GM12864 (cell line): ENCODE results near the gene DARS2.
"Not testable (repeated sequence)": the region's sequence is repeated elsewhere in the genome, so short reads cannot be mapped to it uniquely, and the experiment has no call there.

Source experiments
- DNase-seq: peaks from one replicate; pipeline ENCODE4 v3.0.0-alpha.2; 2011; ENCODE audit warnings: low read depth
- H3K4me3 ChIP-seq: 2 replicates; pipeline ENCODE4 v1.5.1; 2011; ENCODE audit warnings: mild to moderate bottlenecking, low read depth, low read length, control low read depth
- TF ChIP-seq, protein P1 (sequence below): IDR thresholded peaks from 2 replicates; pipeline ENCODE4 v1.5.1; 2011; ENCODE audit warnings: low read depth, mild to moderate bottlenecking, moderate library complexity, low read length, control low read depth, inconsistent platforms; ENCODE audit errors: missing control alignments

DARS2 gene

DNA sequence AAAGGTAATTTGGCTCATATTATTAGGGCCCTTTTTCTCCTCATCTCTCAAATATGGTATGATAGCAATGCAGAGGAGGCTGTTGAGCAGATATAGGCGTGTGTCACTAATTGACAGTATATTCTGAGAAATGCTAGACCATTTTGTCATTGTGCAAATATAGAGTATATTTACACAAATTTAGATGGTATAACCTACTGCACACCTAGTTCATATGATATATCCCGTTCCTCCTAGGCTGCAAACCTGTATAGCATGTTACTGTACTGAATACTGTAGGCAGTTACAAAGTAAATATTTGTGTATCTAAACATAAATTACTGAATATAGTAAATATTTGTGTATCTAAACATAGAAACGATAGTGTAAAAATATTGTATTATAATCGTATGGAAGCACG lies 52.3 kb downstream of the DARS2 start:
- no peak for DNase-seq
- TF ChIP-seq, protein P1, sequence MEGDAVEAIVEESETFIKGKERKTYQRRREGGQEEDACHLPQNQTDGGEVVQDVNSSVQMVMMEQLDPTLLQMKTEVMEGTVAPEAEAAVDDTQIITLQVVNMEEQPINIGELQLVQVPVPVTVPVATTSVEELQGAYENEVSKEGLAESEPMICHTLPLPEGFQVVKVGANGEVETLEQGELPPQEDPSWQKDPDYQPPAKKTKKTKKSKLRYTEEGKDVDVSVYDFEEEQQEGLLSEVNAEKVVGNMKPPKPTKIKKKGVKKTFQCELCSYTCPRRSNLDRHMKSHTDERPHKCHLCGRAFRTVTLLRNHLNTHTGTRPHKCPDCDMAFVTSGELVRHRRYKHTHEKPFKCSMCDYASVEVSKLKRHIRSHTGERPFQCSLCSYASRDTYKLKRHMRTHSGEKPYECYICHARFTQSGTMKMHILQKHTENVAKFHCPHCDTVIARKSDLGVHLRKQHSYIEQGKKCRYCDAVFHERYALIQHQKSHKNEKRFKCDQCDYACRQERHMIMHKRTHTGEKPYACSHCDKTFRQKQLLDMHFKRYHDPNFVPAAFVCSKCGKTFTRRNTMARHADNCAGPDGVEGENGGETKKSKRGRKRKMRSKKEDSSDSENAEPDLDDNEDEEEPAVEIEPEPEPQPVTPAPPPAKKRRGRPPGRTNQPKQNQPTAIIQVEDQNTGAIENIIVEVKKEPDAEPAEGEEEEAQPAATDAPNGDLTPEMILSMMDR, result no peak
- H3K4me3 ChIP-seq, result no peak overlapping the region

DNA sequence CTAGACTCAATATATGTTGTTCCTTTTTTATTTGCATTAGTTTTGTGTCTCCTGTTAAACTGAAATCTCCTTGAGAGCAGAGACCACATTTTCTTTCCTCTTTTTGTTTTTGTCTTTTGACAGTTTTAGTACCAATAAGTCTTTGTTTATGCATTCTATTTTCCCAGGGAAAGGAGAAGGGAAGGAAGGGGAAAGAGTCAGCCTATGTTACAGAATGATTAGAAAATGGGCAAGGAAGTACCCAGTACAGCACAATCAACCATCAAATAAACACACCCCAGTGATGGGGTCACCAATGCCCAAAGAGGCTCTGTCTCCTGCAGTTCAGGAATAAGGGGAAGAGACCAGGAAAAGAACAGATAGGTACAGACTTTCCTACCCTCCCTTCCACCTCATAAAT lies 53.8 kb downstream of the DARS2 start:
- TF ChIP-seq, protein P1, result no peak
- DNase-seq, result no peak
- no peak overlapping the region for H3K4me3 ChIP-seq

DNA sequence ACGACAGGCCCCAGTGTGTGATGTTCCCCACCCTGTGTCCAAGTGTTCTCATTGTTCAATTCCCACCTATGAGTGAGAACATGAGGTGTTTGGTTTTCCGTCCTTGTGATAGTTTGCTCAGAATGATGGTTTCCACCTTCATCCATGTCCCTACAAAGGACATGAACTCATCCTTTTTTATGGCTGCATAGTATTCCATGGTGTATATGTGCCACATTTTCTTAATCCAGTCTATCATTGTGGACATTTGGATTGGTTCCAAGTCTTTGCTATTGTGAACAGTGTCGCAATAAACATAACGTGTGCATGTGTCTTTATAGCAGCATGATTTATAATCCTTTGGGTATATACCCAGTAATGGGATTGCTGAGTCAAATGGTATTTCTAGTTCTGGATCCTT lies 56.6 kb downstream of the DARS2 start:
- not testable (repeated sequence) for DNase-seq

DNA sequence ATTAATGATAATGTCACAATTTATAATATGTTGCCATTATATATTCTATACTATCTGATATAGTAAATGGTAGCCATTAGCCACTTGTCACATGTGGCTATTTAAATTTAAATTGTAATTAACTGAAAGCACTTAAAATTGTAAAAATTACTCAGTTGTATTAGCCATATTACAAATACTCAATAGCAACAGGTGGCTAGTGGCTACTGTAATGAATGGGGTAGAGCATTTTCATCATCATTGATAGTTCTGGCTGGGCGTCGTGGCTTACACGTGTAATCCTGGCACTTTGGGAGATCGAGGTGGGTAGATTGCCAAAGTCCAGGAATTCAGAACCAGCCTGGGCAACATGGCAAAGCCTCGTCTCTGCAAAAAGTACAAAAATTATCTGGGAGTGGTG lies 60.2 kb downstream of the DARS2 start:
- TF ChIP-seq, protein P1, result no peak
- DNase-seq, result no peak
- no peak overlapping the region for H3K4me3 ChIP-seq

More for the DNA sequence above, 56.6 kb downstream of the DARS2 start:
- not testable (repeated sequence) for H3K4me3 ChIP-seq

DNA sequence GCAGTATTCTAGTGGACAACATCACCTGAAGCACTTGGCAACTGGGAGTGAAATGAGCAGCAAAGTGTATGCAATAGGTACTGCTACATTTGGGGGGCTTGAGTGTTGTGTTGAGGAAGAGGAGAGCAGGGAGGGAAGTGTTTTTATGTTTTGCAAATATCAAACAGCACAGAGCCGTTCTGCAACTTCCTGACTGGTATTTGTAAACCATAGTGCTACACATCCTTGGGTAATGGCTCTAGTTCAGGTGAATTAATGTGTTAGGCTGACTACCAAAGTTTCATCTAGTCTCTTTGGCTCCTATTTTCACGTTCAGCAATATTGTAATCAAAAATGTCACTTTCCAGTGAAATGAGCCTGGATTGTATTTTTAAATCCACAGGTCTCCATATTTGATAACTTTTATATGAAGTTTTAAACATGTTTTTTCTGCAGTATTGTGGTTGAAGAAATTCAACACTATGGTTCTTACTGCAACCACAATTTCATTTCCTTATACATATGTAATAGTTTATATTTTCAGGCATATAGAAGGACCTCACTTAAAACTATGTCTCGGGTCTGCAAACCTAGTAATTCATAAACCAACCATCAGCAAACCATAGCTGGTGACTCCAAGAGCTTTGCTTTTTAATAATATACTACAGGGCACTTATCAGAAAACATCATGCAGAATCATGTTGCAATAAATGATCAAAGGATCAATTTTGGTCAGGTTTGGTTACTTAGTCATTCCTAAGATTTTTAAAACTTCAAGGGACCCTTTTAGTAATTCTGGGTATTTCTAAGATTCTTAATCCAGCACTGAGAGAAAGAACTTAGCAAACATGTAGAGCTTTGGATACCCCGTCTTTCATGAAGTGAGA lies 62.5 kb downstream of the DARS2 start:
- H3K4me3 ChIP-seq, result no peak overlapping the region
- TF ChIP-seq, protein P1, result no peak
- no peak for DNase-seq

DNA sequence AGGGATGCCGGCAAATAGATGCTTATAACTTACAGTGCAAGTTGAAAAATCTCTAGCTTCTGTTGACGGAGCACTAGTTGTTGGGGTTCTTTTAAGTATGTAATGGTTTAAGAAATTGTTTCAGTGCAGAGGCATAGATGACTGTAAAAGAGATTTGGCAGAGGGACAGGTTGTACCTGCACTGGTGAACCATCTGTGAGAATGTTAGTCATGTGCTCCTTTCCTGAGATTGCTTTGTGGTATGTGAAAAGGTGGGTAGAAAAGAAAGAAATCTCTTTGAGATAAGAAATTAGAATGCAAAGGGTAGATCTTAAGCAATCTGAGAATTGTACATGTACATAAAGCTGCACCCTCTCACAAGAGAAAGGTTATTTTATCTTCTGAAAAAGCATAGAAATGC lies 63.2 kb downstream of the DARS2 start:
- TF ChIP-seq, protein P1, result no peak

DNA sequence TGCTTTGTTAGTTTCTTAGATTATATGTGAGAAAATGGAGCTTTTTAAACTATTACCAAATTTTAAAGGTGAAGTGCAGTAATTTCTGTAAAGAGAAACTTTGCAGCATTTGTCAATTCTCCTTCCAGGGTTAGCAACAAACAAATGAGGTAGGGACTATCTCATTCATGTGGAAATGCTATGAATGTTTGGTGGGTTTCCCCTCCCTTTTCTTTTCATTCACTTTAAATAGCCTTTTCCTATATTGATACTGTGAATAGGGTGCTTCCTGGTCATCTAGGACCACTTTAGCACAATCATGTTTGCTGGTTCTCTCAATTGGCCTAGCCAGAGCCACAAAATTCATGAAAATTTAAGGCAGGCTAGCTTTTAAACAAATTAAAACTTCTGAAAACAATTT lies 64.3 kb downstream of the DARS2 start:
- TF ChIP-seq, protein P1, result no peak
- no peak for DNase-seq
- no peak overlapping the region for H3K4me3 ChIP-seq

More for the DNA sequence above, 63.2 kb downstream of the DARS2 start:
- no peak overlapping the region for H3K4me3 ChIP-seq
- no peak for DNase-seq
